IMR-90 (cell line): ENCODE data around the gene ETFB. TPM values are rescaled to one million over a fixed set of nuclear protein-coding genes. Genes with fewer than 3 reads are reported as not detected.
"Not testable (repeated sequence)": the region's sequence is repeated elsewhere in the genome, so short reads cannot be mapped to it uniquely, and the experiment has no call there.

Source experiments
- ATAC-seq: fragments of 200-7000 bp; cut with Tn5 transposase; 2 replicates; pipeline ENCODE4 v1.9.1; 2020; ENCODE audit warnings: low read depth, mild to moderate bottlenecking, moderate library complexity
- BruUV-seq: library from RNA; stranded (reverse); fragments of 400-500 nt; replicated peaks from 2 replicates; lab custom pipeline; 2021; lab: Mats Ljungman, UMichigan
- CTCF ChIA-PET: fragments of 300-600 bp; formaldehyde crosslinking; extraction: SDS; loops from one replicate; lab custom pipeline; 2021; ENCODE audit warnings: antibody characterized with exemption; lab: Yijun Ruan, JAX
- POLR2A ChIA-PET: fragments of 300-600 bp; sonication (Branson Sonifier 250); formaldehyde crosslinking; loops from one replicate; lab custom pipeline; 2022; ENCODE audit warnings: antibody characterized with exemption; ENCODE audit not compliant: unreplicated experiment; lab: Charles Lee
- DNase-seq: peaks from one replicate; pipeline ENCODE4 v3.0.0; 2013
- H2AFZ ChIP-seq: replicated peaks from 2 replicates; pipeline ENCODE3; 2013; ENCODE audit warnings: low read length, mild to moderate bottlenecking; ENCODE audit not compliant: poor library complexity
- H2AK5ac ChIP-seq: 2 replicates; pipeline ENCODE4 v1.6.1; 2013; ENCODE audit warnings: low read depth, low read length, inconsistent platforms
- H2AK9ac ChIP-seq: replicated peaks from 2 replicates; pipeline ENCODE3; 2013; ENCODE audit warnings: mild to moderate bottlenecking, low read depth, low read length, moderate library complexity; ENCODE audit not compliant: poor library complexity
- H2BK120ac ChIP-seq: 2 replicates; pipeline ENCODE4 v1.6.1; 2013; ENCODE audit warnings: low read depth, low read length, inconsistent platforms
- H2BK15ac ChIP-seq: 3 replicates; pipeline ENCODE4 v1.6.1; 2013; ENCODE audit warnings: low read depth, low read length, inconsistent platforms
- H2BK20ac ChIP-seq: 2 replicates; pipeline ENCODE4 v1.6.1; 2013; ENCODE audit warnings: low read depth, mild to moderate bottlenecking, inconsistent platforms, low read length, moderate library complexity
- H2BK5ac ChIP-seq: 2 replicates; pipeline ENCODE4 v1.6.1; 2013; ENCODE audit warnings: mild to moderate bottlenecking, low read depth, low read length, inconsistent platforms; ENCODE audit not compliant: poor library complexity, severe bottlenecking
- H3K14ac ChIP-seq: replicated peaks from 2 replicates; pipeline ENCODE4 v1.6.1; 2013; ENCODE audit warnings: low read depth, low read length, inconsistent platforms
- H3K18ac ChIP-seq: 2 replicates; pipeline ENCODE4 v1.6.1; 2013; ENCODE audit warnings: low read depth, low read length, control low read depth
- H3K23ac ChIP-seq: 2 replicates; pipeline ENCODE4 v1.6.1; 2013; ENCODE audit warnings: low read depth, low read length, inconsistent platforms
- H3K27ac ChIP-seq: 2 replicates; pipeline ENCODE4 v1.5.1; 2013; ENCODE audit warnings: mild to moderate bottlenecking, control low read depth, low read length; ENCODE audit not compliant: insufficient read depth
- H3K27me3 ChIP-seq: 2 replicates; pipeline ENCODE4 v1.6.1; 2013; ENCODE audit warnings: low read length; ENCODE audit not compliant: control insufficient read depth, insufficient read depth
- H3K36me3 ChIP-seq: 2 replicates; pipeline ENCODE4 v1.6.1; 2013; ENCODE audit warnings: low read length, mixed read lengths; ENCODE audit not compliant: control insufficient read depth, insufficient read depth
- H3K4ac ChIP-seq: 2 replicates; pipeline ENCODE4 v1.6.1; 2013; ENCODE audit warnings: low read depth, low read length, inconsistent platforms
- H3K4me1 ChIP-seq: 2 replicates; pipeline ENCODE4 v1.6.1; 2013; ENCODE audit warnings: low read length, mixed read lengths; ENCODE audit not compliant: control insufficient read depth, insufficient read depth
- H3K4me2 ChIP-seq: 2 replicates; pipeline ENCODE4 v1.6.1; 2013; ENCODE audit warnings: low read depth, mild to moderate bottlenecking, control low read depth, low read length, moderate library complexity
- H3K4me3 ChIP-seq: 2 replicates; pipeline ENCODE4 v1.5.1; 2013; ENCODE audit warnings: low read depth, mild to moderate bottlenecking, control low read depth, low read length, moderate library complexity; ENCODE audit not compliant: insufficient read depth
- H3K56ac ChIP-seq: 2 replicates; pipeline ENCODE4 v1.6.1; 2013; ENCODE audit warnings: low read length, inconsistent platforms; ENCODE audit not compliant: insufficient read depth; ENCODE audit errors: extremely low read depth
- H3K79me1 ChIP-seq, 2 experiments: 2 replicates each; pipeline ENCODE4 v1.6.1; 2013; ENCODE audit warnings: low read length in 2 of 2, inconsistent platforms in 1 of 2, low read depth in 1 of 2
- H3K9ac ChIP-seq: 2 replicates; pipeline ENCODE4 v1.6.1; 2013; ENCODE audit warnings: low read depth, low read length, control low read depth
- H3K9me1 ChIP-seq: 2 replicates; pipeline ENCODE4 v1.6.1; 2013; ENCODE audit warnings: low read length, inconsistent platforms; ENCODE audit not compliant: insufficient read depth
- H3K9me3 ChIP-seq: 2 replicates; pipeline ENCODE4 v1.6.1; 2013; ENCODE audit warnings: low read length; ENCODE audit not compliant: control insufficient read depth, insufficient read depth
- H4K20me1 ChIP-seq: 2 replicates; pipeline ENCODE4 v1.6.1; 2013; ENCODE audit warnings: low read length, inconsistent platforms; ENCODE audit not compliant: insufficient read depth
- H4K5ac ChIP-seq: 2 replicates; pipeline ENCODE4 v1.6.1; 2013; ENCODE audit warnings: mild to moderate bottlenecking, low read depth, low read length, control low read depth
- H4K8ac ChIP-seq, 2 experiments: 2 replicates each; pipeline ENCODE4 v1.6.1; 2013; ENCODE audit warnings: low read depth in 2 of 2, low read length in 2 of 2, control low read depth in 1 of 2, inconsistent platforms in 1 of 2
- H4K91ac ChIP-seq: 2 replicates; pipeline ENCODE4 v1.6.1; 2013; ENCODE audit warnings: low read depth, low read length, inconsistent platforms; ENCODE audit not compliant: insufficient read depth
- WGBS, 2 experiments: methylation state at CpG; one replicate each; pipeline versions ENCODE4 v1.1.5 to v1.1.7; 2013; ENCODE audit warnings: missing lambda C conversion rate in 2 of 2; ENCODE audit not compliant: insufficient read length in 1 of 2; ENCODE audit errors: extremely low coverage in 2 of 2; 5-methylcytosine and 5-hydroxymethylcytosine counted together
- dilution Hi-C: fragments of 300-500 bp; cut with HindIII; formaldehyde crosslinking; loops from one replicate; pipeline ENCODE4 v1.14.3; 2018; ENCODE audit warnings: low sequenced_read_pairs; ENCODE audit not compliant: unreplicated experiment
- in situ Hi-C: fragments of 300-500 bp; cut with MboI; formaldehyde crosslinking; loops from 3 replicates; pipeline ENCODE4 v1.14.3; 2019; ENCODE audit warnings: low sequenced_read_pairs, inconsistent platforms, mixed read lengths
- intact Hi-C: fragments of 100-400 bp; cut with micrococcal nuclease; formaldehyde crosslinking; loops from 2 replicates; pipeline ENCODE4 v1.10.0; 2022
- polyA plus RNA-seq, 3 experiments: library from polyadenylated mRNA; depleted of rRNA; stranded (reverse); fragments of >200 nt; gene quantifications; 2 replicates each; pipeline ENCODE4 v1.2.3, GENCODE V29; 2012; ENCODE audit warnings: low replicate concordance in 1 of 3
- total RNA-seq: library from RNA; depleted of rRNA; stranded (reverse); fragments of >200 nt; gene quantifications from 2 replicates; pipeline ENCODE4 v1.2.3, GENCODE V29; 2012

Gene ETFB
- total and polyA plus RNA-seq, 2 of the 4 experiments (the other 2 are of a cell fraction) = 141 to 166 TPM

DNA sequence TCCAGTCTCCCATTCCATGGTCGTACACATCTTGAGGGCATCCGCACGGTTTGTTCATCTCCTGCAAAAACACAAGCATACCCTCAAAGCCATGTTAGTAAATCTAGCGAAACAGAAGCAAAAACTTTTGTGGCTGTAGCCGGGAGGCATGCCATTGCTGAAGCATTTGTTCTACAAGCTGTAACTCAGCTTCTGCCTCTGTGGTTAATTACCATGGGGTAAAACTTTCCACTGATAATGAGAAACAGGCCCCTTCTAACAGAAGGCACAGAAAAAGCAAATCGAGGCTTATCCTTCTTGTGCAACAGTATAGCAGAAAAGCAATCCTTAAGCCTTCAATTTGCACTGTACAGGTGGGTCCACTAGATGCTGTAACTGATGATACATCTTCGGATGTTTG, 33.7 kb upstream of the ETFB start:
- H2BK5ac ChIP-seq, H2AK9ac ChIP-seq, H3K27ac ChIP-seq, H4K20me1 ChIP-seq, H3K14ac ChIP-seq, H3K9ac ChIP-seq, H3K36me3 ChIP-seq, ATAC-seq, H3K18ac ChIP-seq, in situ Hi-C loops, intact Hi-C loops, H2AFZ ChIP-seq, H3K4me1 ChIP-seq, H3K4me3 ChIP-seq, H3K9me1 ChIP-seq, CTCF ChIA-PET, H3K4ac ChIP-seq, BruUV-seq, H4K8ac ChIP-seq, DNase-seq, H3K79me1 ChIP-seq, POLR2A ChIA-PET, H3K9me3 ChIP-seq, dilution Hi-C loops, H3K23ac ChIP-seq, H3K27me3 ChIP-seq, H3K56ac ChIP-seq, H2BK20ac ChIP-seq, H4K91ac ChIP-seq, H2BK120ac ChIP-seq, H2AK5ac ChIP-seq, H4K5ac ChIP-seq, H3K4me2 ChIP-seq, H2BK15ac ChIP-seq: not testable (repeated sequence)
- 75% methylated on average over 2 of the region's 7 CpGs; no CpG with 5 or more reads in 1 of the 2 experiments for whole genome bisulfite sequencing, 2 experiments
